Parathyroid adenoma (tissue), 2 donors: Measurements from ENCODE around the gene NDUFV2.

Experiments
- H2AFZ ChIP-seq: fragments of 300-600 bp; sonication (generic); one replicate; pipeline ENCODE4 v1.7.0; 2017; ENCODE audit warnings: antibody characterized with exemption, mild to moderate bottlenecking
- H3K27ac ChIP-seq: fragments of 300-600 bp; sonication (generic); one replicate; pipeline ENCODE4 v1.7.0; 2017
- H3K27me3 ChIP-seq: fragments of 300-600 bp; sonication (generic); one replicate; pipeline ENCODE4 v1.7.0; 2017; ENCODE audit warnings: low read length; ENCODE audit not compliant: control insufficient read depth, insufficient read depth
- H3K36me3 ChIP-seq: fragments of 300-600 bp; sonication (generic); one replicate; pipeline ENCODE4 v1.7.0; 2017; ENCODE audit warnings: low read length; ENCODE audit not compliant: control insufficient read depth, insufficient read depth
- H3K4me1 ChIP-seq: fragments of 300-600 bp; sonication (generic); one replicate; pipeline ENCODE4 v1.7.0; 2017; ENCODE audit warnings: control low read depth
- H3K4me2 ChIP-seq: fragments of 300-600 bp; sonication (generic); one replicate; pipeline ENCODE4 v1.7.0; 2017; ENCODE audit warnings: low read length
- H3K4me3 ChIP-seq: fragments of 300-600 bp; sonication (generic); one replicate; pipeline ENCODE4 v1.7.0; 2017; ENCODE audit warnings: low read depth, low read length
- H3K79me2 ChIP-seq: fragments of 300-600 bp; sonication (generic); one replicate; pipeline ENCODE4 v1.7.0; 2017; ENCODE audit warnings: control low read depth
- H3K9ac ChIP-seq: fragments of 300-600 bp; sonication (generic); one replicate; pipeline ENCODE4 v1.7.0; 2017; ENCODE audit warnings: mild to moderate bottlenecking
- H3K9me3 ChIP-seq: fragments of 300-600 bp; sonication (generic); one replicate; pipeline ENCODE4 v1.7.0; 2017; ENCODE audit warnings: low read length; ENCODE audit not compliant: control insufficient read depth
- CTCF ChIP-seq: fragments of 300-600 bp; sonication (generic); IDR thresholded peaks from one replicate; pipeline ENCODE4 v1.7.0; 2017; ENCODE audit warnings: antibody characterized with exemption, mild to moderate bottlenecking
- donor health status: primary hyperparathyroidism.

NDUFV2 gene

GRCh38 chr18:9079818-9080528 is 22.5 kb upstream of the NDUFV2 start:
- Histone ChIP-seq H3K79me2 (no peaks in the 10 kb centered on the region), H3K4me3 (no peak overlapping the region), H2AFZ (peak overlapping the region; percentile 7), H3K36me3 (no peaks in the 10 kb centered on the region), H3K4me2 (no peak overlapping the region), H3K9me3 (no peaks in the 10 kb centered on the region), H3K27ac (no peak overlapping the region), H3K9ac (no peak overlapping the region), H3K27me3 (no peaks in the 10 kb centered on the region), H3K4me1 (peaks cover 6% of the 10 kb centered on the region)
- TF ChIP-seq CTCF = no peak

- H3K79me2 ChIP-seq = no peaks in the 10 kb centered on the region
Observed at GRCh38 chr18:9081940-9082339, 20.6 kb upstream of the NDUFV2 start.

GRCh38 chr18:9082711-9083510 is 19.6 kb upstream of the NDUFV2 start:
- H3K4me3 ChIP-seq = no peak overlapping the region
- H3K79me2 ChIP-seq = no peaks in the 10 kb centered on the region
- peak overlapping the region; percentile 2 for H3K4me2 ChIP-seq
- H3K9ac ChIP-seq = no peak overlapping the region
- H3K27me3 ChIP-seq = no peaks in the 10 kb centered on the region
- peaks cover 6% of the 10 kb centered on the region for H3K4me1 ChIP-seq
- peak overlapping the region; percentile 3 for H3K27ac ChIP-seq
- no peaks in the 10 kb centered on the region for H3K9me3 ChIP-seq
- no peak for TF ChIP-seq CTCF
- H3K36me3 ChIP-seq = no peaks in the 10 kb centered on the region
- peak overlapping the region; percentile 36 for H2AFZ ChIP-seq

More at GRCh38 chr18:9081940-9082339, 20.6 kb upstream of the NDUFV2 start:
- no peak overlapping the region for H2AFZ ChIP-seq
- no peak overlapping the region for H3K4me3 ChIP-seq
- H3K4me1 ChIP-seq = peaks cover 6% of the 10 kb centered on the region
- H3K4me2 ChIP-seq = no peak overlapping the region
- H3K9ac ChIP-seq = no peak overlapping the region
- TF ChIP-seq CTCF = no peak
- H3K27me3 ChIP-seq = no peaks in the 10 kb centered on the region
- no peak overlapping the region for H3K27ac ChIP-seq
- H3K9me3 ChIP-seq = no peaks in the 10 kb centered on the region
- no peaks in the 10 kb centered on the region for H3K36me3 ChIP-seq

- no peak overlapping the region for H3K4me2 ChIP-seq
- H3K36me3 ChIP-seq = no peaks in the 10 kb centered on the region
- TF ChIP-seq CTCF = no peak
- no peaks in the 10 kb centered on the region for H3K79me2 ChIP-seq
- no peak overlapping the region for H3K4me3 ChIP-seq
- no peaks in the 10 kb centered on the region for H3K9me3 ChIP-seq
- H3K9ac ChIP-seq = no peak overlapping the region
- H3K4me1 ChIP-seq = peaks cover 6% of the 10 kb centered on the region
- H3K27me3 ChIP-seq = no peaks in the 10 kb centered on the region
- no peak overlapping the region for H2AFZ ChIP-seq
- H3K27ac ChIP-seq = no peak overlapping the region
Observed at GRCh38 chr18:9086015-9086414, 16.5 kb upstream of the NDUFV2 start.
